SK-N-SH treated with all-trans-retinoic acid at 6 μM for 48 hours (cell line): ENCODE measurements around the gene FCHSD2.

ENCODE experiments used
- ARNTL ChIP-seq: fragments of 450-650 bp; formaldehyde crosslinking; IDR thresholded peaks from 2 replicates; pipeline ENCODE4 v1.5.0; 2020; ENCODE audit warnings: low read depth, mild to moderate bottlenecking, moderate library complexity, borderline replicate concordance
- GLIS3 ChIP-seq: fragments of 250-450 bp; sonication (Bioruptor Pico); IDR thresholded peaks from 2 replicates; pipeline ENCODE4 v1.5.0; 2020; ENCODE audit warnings: mild to moderate bottlenecking, moderate library complexity
- PPARA ChIP-seq: fragments of 250-450 bp; sonication (Bioruptor Pico); IDR thresholded peaks from 2 replicates; pipeline ENCODE4 v1.5.0; 2020; ENCODE audit warnings: mild to moderate bottlenecking, borderline replicate concordance
- ZFP3 ChIP-seq: fragments of 250-450 bp; sonication (Bioruptor Pico); IDR thresholded peaks from 2 replicates; pipeline ENCODE4 v1.5.0; 2020; ENCODE audit warnings: mild to moderate bottlenecking, moderate library complexity
- ZNF8 ChIP-seq: fragments of 450-650 bp; formaldehyde crosslinking; IDR thresholded peaks from 2 replicates; pipeline ENCODE4 v1.5.0; 2020; ENCODE audit warnings: mild to moderate bottlenecking, moderate library complexity

- no peak for TF ChIP-seq ZNF8
- no peak for TF ChIP-seq PPARA (CRISPR knock-in tag)
- TF ChIP-seq ZFP3 (CRISPR knock-in tag), result no peak
- TF ChIP-seq GLIS3 (CRISPR knock-in tag), result no peak
- TF ChIP-seq ARNTL, result no peak
These were observed 1.7 kb downstream of the FCHSD2 start for GRCh38 chr11:73140213-73141030.
